GM23338 (cell line): ENCODE data around the gene RPRD1A. TPM values are rescaled to one million over a fixed set of nuclear protein-coding genes. Genes with fewer than 3 reads are reported as not detected.
A peak's percentile ranks its signal among the peaks of the same experiment; 100 is the strongest.

Experiments used
- ATAC-seq: fragments of 200-7000 bp; cut with Tn5 transposase; 3 replicates; pipeline ENCODE4 v1.9.1; 2020
- DNase-seq: peaks from one replicate; pipeline ENCODE4 v3.0.0-alpha.2; 2015; ENCODE audit warnings: low spot score
- H2AFZ ChIP-seq: fragments of 200-600 bp; sonication (generic); 2 replicates; pipeline ENCODE4 v1.8.0; 2016; ENCODE audit warnings: antibody characterized with exemption, mild to moderate bottlenecking, moderate library complexity
- H3F3A ChIP-seq: fragments of 200-600 bp; sonication (generic); replicated peaks from 2 replicates; pipeline ENCODE4 v1.8.0; 2017; ENCODE audit warnings: antibody characterized with exemption, mixed run types, low read depth
- H3K27ac ChIP-seq: fragments of 200-600 bp; sonication (generic); 2 replicates; pipeline ENCODE4 v1.6.1; 2016; ENCODE audit warnings: low read depth
- H3K27me3 ChIP-seq: fragments of 200-600 bp; sonication (generic); 2 replicates; pipeline ENCODE4 v1.8.0; 2016; ENCODE audit warnings: mild to moderate bottlenecking, mixed run types, moderate library complexity; ENCODE audit not compliant: insufficient read depth
- H3K36me3 ChIP-seq: fragments of 200-600 bp; sonication (generic); 2 replicates; pipeline ENCODE4 v1.8.0; 2016; ENCODE audit warnings: mild to moderate bottlenecking; ENCODE audit not compliant: insufficient read depth
- H3K4me1 ChIP-seq: fragments of 200-600 bp; sonication (generic); 2 replicates; pipeline ENCODE4 v1.8.0; 2016; ENCODE audit warnings: mild to moderate bottlenecking, moderate library complexity; ENCODE audit not compliant: insufficient read depth
- H3K4me2 ChIP-seq: fragments of 200-600 bp; sonication (generic); 2 replicates; pipeline ENCODE4 v1.7.1; 2017; ENCODE audit warnings: mixed run types
- H3K4me3 ChIP-seq: fragments of 200-600 bp; sonication (generic); 2 replicates; pipeline ENCODE4 v1.6.1; 2016; ENCODE audit warnings: mixed run types
- H3K79me2 ChIP-seq: fragments of 200-600 bp; sonication (generic); replicated peaks from 2 replicates; pipeline ENCODE4 v1.8.0; 2017; ENCODE audit warnings: mild to moderate bottlenecking; ENCODE audit not compliant: insufficient read depth
- H3K9me2 ChIP-seq: fragments of 200-600 bp; sonication (generic); 2 replicates; pipeline ENCODE4 v1.8.0; 2017; ENCODE audit not compliant: insufficient read depth
- H4K20me1 ChIP-seq: fragments of 200-600 bp; sonication (generic); replicated peaks from 2 replicates; pipeline ENCODE4 v1.8.0; 2017; ENCODE audit warnings: mild to moderate bottlenecking; ENCODE audit not compliant: insufficient read depth
- H3K27ac Mint-ChIP-seq: 2 replicates; pipeline ENCODE4 v1.8.0; 2020; ENCODE audit warnings: inconsistent platforms, mild to moderate bottlenecking, moderate library complexity, mixed read lengths
- H3K27me3 Mint-ChIP-seq: 3 replicates; pipeline ENCODE4 v1.8.0; 2022; ENCODE audit warnings: low read depth, mild to moderate bottlenecking, moderate library complexity, mixed read lengths, inconsistent platforms; ENCODE audit not compliant: insufficient read depth, poor library complexity
- H3K36me3 Mint-ChIP-seq: 3 replicates; pipeline ENCODE4 v1.8.0; 2021; ENCODE audit warnings: low read depth, mild to moderate bottlenecking, inconsistent platforms, moderate library complexity, mixed read lengths
- H3K4me1 Mint-ChIP-seq: 3 replicates; pipeline ENCODE4 v1.8.0; 2020; ENCODE audit warnings: mild to moderate bottlenecking, inconsistent platforms, mixed read lengths
- H3K4me3 Mint-ChIP-seq: 3 replicates; pipeline ENCODE4 v1.8.0; 2021; ENCODE audit warnings: moderate library complexity, mild to moderate bottlenecking, inconsistent platforms, mixed read lengths
- H3K9me3 Mint-ChIP-seq: 3 replicates; pipeline ENCODE4 v1.8.0; 2020; ENCODE audit warnings: moderate library complexity, mild to moderate bottlenecking, inconsistent platforms, mixed read lengths
- EZH2phosphoT487 ChIP-seq: fragments of 200-600 bp; sonication (generic); IDR thresholded peaks from one replicate; pipeline ENCODE4 v1.8.1; 2018; ENCODE audit warnings: antibody characterized with exemption; ENCODE audit not compliant: unreplicated experiment
- NANOG ChIP-seq: IDR thresholded peaks from 2 replicates; pipeline ENCODE4 v1.6.1; 2016; ENCODE audit warnings: antibody characterized with exemption, borderline replicate concordance
- STAT1 ChIP-seq: IDR thresholded peaks from one replicate; pipeline ENCODE4 v1.6.1; 2016; ENCODE audit warnings: antibody characterized with exemption; ENCODE audit not compliant: unreplicated experiment
- ZNF114 ChIP-seq: fragments of 250-450 bp; sonication (Bioruptor Pico); IDR thresholded peaks from 2 replicates; pipeline ENCODE4 v1.5.0; 2020; ENCODE audit warnings: mild to moderate bottlenecking, moderate library complexity
- polyA plus RNA-seq: library from polyadenylated mRNA; unstranded; fragments of >200 nt; fragmentation: Nextera tagmentation; extraction: Ambion mirVana; gene quantifications from 2 replicates; pipeline ENCODE4 v1.2.1, GENCODE V29; 2016
- total RNA-seq: library from RNA; depleted of rRNA; stranded (reverse); fragments of >200 nt; shearing (Covaris generic); gene quantifications from 2 replicates; pipeline ENCODE4 v1.2.3, GENCODE V29; 2014
- TF ChIP-seq, protein P1 (sequence below), 2 experiments: fragments of 200-600 bp in 1 of 2; sonication (generic) in 1 of 2; conservative IDR thresholded peaks; 2 replicates each; pipeline versions ENCODE4 v1.5.1 to v1.6.1; 2016 to 2017; ENCODE audit warnings: antibody characterized with exemption in 2 of 2, low read depth in 2 of 2, mild to moderate bottlenecking in 2 of 2, moderate library complexity in 1 of 2
- TF ChIP-seq, protein P2 (sequence below): IDR thresholded peaks from one replicate; pipeline ENCODE4 v1.6.1; 2018; ENCODE audit warnings: antibody characterized with exemption; ENCODE audit not compliant: unreplicated experiment
- TF ChIP-seq, protein P3 (sequence below): fragments of 250-450 bp; sonication (Bioruptor Pico); IDR thresholded peaks from 2 replicates; pipeline ENCODE4 v1.5.0; 2020; ENCODE audit warnings: mild to moderate bottlenecking, moderate library complexity

RPRD1A gene
- total and polyA plus RNA-seq, 2 experiments from 2014 or later, result 67.9 to 157 TPM

DNA sequence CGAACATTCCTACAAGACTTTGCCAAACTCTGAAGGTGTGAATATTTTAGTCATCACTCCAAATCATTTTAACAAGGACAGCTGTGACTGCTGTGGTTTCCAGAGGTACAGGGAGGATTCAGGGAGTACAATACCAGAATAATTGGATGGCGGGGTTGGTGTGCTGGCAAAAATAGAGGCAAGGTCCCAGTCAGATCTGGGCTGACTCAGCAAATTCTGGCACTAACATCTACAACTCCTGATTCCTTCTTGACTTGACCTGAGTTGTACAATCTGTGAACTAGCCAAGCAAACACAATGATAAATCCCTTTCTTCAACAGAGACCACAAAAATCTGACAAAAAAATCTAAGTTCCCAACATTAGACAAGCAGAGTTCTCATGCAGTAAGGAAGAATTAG, 54.5 kb downstream of the RPRD1A start (continued):
- TF ChIP-seq NANOG, result no peak
- TF ChIP-seq, protein P1, sequence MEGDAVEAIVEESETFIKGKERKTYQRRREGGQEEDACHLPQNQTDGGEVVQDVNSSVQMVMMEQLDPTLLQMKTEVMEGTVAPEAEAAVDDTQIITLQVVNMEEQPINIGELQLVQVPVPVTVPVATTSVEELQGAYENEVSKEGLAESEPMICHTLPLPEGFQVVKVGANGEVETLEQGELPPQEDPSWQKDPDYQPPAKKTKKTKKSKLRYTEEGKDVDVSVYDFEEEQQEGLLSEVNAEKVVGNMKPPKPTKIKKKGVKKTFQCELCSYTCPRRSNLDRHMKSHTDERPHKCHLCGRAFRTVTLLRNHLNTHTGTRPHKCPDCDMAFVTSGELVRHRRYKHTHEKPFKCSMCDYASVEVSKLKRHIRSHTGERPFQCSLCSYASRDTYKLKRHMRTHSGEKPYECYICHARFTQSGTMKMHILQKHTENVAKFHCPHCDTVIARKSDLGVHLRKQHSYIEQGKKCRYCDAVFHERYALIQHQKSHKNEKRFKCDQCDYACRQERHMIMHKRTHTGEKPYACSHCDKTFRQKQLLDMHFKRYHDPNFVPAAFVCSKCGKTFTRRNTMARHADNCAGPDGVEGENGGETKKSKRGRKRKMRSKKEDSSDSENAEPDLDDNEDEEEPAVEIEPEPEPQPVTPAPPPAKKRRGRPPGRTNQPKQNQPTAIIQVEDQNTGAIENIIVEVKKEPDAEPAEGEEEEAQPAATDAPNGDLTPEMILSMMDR (conservative IDR thresholded peaks at IDR 0.05; ENCODE audit: low read depth in 2 of 2), result no peak
- TF ChIP-seq ZNF114 (CRISPR knock-in tag), result no peak
- no peak for TF ChIP-seq EZH2phosphoT487
- TF ChIP-seq, protein P2, sequence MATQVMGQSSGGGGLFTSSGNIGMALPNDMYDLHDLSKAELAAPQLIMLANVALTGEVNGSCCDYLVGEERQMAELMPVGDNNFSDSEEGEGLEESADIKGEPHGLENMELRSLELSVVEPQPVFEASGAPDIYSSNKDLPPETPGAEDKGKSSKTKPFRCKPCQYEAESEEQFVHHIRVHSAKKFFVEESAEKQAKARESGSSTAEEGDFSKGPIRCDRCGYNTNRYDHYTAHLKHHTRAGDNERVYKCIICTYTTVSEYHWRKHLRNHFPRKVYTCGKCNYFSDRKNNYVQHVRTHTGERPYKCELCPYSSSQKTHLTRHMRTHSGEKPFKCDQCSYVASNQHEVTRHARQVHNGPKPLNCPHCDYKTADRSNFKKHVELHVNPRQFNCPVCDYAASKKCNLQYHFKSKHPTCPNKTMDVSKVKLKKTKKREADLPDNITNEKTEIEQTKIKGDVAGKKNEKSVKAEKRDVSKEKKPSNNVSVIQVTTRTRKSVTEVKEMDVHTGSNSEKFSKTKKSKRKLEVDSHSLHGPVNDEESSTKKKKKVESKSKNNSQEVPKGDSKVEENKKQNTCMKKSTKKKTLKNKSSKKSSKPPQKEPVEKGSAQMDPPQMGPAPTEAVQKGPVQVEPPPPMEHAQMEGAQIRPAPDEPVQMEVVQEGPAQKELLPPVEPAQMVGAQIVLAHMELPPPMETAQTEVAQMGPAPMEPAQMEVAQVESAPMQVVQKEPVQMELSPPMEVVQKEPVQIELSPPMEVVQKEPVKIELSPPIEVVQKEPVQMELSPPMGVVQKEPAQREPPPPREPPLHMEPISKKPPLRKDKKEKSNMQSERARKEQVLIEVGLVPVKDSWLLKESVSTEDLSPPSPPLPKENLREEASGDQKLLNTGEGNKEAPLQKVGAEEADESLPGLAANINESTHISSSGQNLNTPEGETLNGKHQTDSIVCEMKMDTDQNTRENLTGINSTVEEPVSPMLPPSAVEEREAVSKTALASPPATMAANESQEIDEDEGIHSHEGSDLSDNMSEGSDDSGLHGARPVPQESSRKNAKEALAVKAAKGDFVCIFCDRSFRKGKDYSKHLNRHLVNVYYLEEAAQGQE, result no peak

- Histone ChIP-seq H4K20me1 (no peaks in the 10 kb centered on the region; the same call in 1 of the 2 replicates), H3K36me3 (no peaks in the 10 kb centered on the region), H3K27me3 (no peaks in the 10 kb centered on the region), H3K4me3 (no peak overlapping the region), H3F3A (no peaks in the 10 kb centered on the region), H3K4me1 (no peaks in the 10 kb centered on the region), H3K4me2 (no peak overlapping the region), H3K79me2 (no peaks in the 10 kb centered on the region), H3K9me2 (no peaks in the 10 kb centered on the region), H3K27ac (no peak overlapping the region), H2AFZ (no peak overlapping the region)
- H3K36me3 Mint-ChIP-seq, result no peaks in the 10 kb centered on the region
- H3K4me1 Mint-ChIP-seq, result peaks cover 5% of the 10 kb centered on the region; the same call in 1 of the 3 replicates
- TF ChIP-seq, protein P1 (conservative IDR thresholded peaks at IDR 0.05; ENCODE audit: low read depth in 2 of 2), result peak in 1 of 2 experiments; percentile 21; a peak in 2 of 4 replicates
- TF ChIP-seq STAT1, result no peak
- TF ChIP-seq, protein P3, sequence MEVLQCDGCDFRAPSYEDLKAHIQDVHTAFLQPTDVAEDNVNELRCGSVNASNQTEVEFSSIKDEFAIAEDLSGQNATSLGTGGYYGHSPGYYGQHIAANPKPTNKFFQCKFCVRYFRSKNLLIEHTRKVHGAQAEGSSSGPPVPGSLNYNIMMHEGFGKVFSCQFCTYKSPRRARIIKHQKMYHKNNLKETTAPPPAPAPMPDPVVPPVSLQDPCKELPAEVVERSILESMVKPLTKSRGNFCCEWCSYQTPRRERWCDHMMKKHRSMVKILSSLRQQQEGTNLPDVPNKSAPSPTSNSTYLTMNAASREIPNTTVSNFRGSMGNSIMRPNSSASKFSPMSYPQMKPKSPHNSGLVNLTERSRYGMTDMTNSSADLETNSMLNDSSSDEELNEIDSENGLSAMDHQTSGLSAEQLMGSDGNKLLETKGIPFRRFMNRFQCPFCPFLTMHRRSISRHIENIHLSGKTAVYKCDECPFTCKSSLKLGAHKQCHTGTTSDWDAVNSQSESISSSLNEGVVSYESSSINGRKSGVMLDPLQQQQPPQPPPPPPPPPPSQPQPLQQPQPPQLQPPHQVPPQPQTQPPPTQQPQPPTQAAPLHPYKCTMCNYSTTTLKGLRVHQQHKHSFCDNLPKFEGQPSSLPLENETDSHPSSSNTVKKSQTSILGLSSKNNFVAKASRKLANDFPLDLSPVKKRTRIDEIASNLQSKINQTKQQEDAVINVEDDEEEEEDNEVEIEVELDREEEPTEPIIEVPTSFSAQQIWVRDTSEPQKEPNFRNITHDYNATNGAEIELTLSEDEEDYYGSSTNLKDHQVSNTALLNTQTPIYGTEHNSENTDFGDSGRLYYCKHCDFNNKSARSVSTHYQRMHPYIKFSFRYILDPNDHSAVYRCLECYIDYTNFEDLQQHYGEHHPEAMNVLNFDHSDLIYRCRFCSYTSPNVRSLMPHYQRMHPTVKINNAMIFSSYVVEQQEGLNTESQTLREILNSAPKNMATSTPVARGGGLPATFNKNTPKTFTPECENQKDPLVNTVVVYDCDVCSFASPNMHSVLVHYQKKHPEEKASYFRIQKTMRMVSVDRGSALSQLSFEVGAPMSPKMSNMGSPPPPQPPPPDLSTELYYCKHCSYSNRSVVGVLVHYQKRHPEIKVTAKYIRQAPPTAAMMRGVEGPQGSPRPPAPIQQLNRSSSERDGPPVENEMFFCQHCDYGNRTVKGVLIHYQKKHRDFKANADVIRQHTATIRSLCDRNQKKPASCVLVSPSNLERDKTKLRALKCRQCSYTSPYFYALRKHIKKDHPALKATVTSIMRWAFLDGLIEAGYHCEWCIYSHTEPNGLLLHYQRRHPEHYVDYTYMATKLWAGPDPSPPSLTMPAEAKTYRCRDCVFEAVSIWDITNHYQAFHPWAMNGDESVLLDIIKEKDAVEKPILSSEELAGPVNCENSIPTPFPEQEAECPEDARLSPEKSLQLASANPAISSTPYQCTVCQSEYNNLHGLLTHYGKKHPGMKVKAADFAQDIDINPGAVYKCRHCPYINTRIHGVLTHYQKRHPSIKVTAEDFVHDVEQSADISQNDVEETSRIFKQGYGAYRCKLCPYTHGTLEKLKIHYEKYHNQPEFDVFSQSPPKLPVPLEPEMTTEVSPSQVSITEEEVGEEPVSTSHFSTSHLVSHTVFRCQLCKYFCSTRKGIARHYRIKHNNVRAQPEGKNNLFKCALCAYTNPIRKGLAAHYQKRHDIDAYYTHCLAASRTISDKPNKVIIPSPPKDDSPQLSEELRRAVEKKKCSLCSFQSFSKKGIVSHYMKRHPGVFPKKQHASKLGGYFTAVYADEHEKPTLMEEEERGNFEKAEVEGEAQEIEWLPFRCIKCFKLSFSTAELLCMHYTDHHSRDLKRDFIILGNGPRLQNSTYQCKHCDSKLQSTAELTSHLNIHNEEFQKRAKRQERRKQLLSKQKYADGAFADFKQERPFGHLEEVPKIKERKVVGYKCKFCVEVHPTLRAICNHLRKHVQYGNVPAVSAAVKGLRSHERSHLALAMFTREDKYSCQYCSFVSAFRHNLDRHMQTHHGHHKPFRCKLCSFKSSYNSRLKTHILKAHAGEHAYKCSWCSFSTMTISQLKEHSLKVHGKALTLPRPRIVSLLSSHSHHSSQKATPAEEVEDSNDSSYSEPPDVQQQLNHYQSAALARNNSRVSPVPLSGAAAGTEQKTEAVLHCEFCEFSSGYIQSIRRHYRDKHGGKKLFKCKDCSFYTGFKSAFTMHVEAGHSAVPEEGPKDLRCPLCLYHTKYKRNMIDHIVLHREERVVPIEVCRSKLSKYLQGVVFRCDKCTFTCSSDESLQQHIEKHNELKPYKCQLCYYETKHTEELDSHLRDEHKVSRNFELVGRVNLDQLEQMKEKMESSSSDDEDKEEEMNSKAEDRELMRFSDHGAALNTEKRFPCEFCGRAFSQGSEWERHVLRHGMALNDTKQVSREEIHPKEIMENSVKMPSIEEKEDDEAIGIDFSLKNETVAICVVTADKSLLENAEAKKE (CRISPR knock-in tag), result no peak
- no peaks in the 10 kb centered on the region for H3K9me3 Mint-ChIP-seq
- no peak overlapping the region for H3K4me3 Mint-ChIP-seq
- H3K27ac Mint-ChIP-seq, result no peak overlapping the region
- DNase-seq, result peak; percentile 22
- no peaks in the 10 kb centered on the region for H3K27me3 Mint-ChIP-seq
- ATAC-seq, result peak; percentile 51
Measured at GRCh38 chr18:36009214-36009613, 58.1 kb downstream of the RPRD1A start.
